ENCODE data around the gene UHMK1.
"Not testable (repeated sequence)": the region's sequence is repeated elsewhere in the genome, so short reads cannot be mapped to it uniquely, and the experiment has no call there.

The UHMK1 gene

GRCh38 chr1:162497723-162498495, at the start of gene UHMK1:
UHMK1 (plus strand) TSS chr1:162497818; CDS start chr1:162498001, 183 bp downstream.
- DNase-seq: peak; percentile 83

GRCh38 chr1:162454361-162454760, 43.3 kb upstream of the UHMK1 start:
- not testable (repeated sequence) for DNase-seq

GRCh38 chr1:162456323-162456722, 41.3 kb upstream of the UHMK1 start:
- no peak for DNase-seq

- DNase-seq: no peak
These were observed 39.4 kb upstream of the UHMK1 start for GRCh38 chr1:162458236-162458635.

- DNase-seq: not testable (repeated sequence)
These were observed 35.2 kb upstream of the UHMK1 start for GRCh38 chr1:162462425-162462824.

- no peak for DNase-seq
These were observed 34.6 kb upstream of the UHMK1 start for GRCh38 chr1:162463021-162463420.

GRCh38 chr1:162466797-162467196, 30.8 kb upstream of the UHMK1 start:
- no peak for DNase-seq

- DNase-seq: no peak
These were observed 27.4 kb upstream of the UHMK1 start for GRCh38 chr1:162470216-162470615.

GRCh38 chr1:162471290-162471853, 26.2 kb upstream of the UHMK1 start:
- no peak for DNase-seq

- DNase-seq: no peak
These were observed 22.5 kb upstream of the UHMK1 start for GRCh38 chr1:162475089-162475488.

- DNase-seq: no peak
These were observed 22.0 kb upstream of the UHMK1 start for GRCh38 chr1:162475539-162476185.

- DNase-seq: no peak
These were observed 21.0 kb upstream of the UHMK1 start for GRCh38 chr1:162476620-162477019.

- no peak for DNase-seq
These were observed 12.4 kb upstream of the UHMK1 start for GRCh38 chr1:162485236-162485635.

GRCh38 chr1:162487241-162487640, 10.4 kb upstream of the UHMK1 start:
- DNase-seq: no peak

- DNase-seq: no peak
These were observed 9.4 kb upstream of the UHMK1 start for GRCh38 chr1:162488219-162488618.

GRCh38 chr1:162495531-162496233, 1.9 kb upstream of the UHMK1 start:
- DNase-seq: not testable (repeated sequence)

GRCh38 chr1:162497104-162497722, 405 bp upstream of the UHMK1 start:
- DNase-seq: no peak

GRCh38 chr1:162498496-162498810, 835 bp downstream of the UHMK1 start:
- no peak for DNase-seq

- no peak for DNase-seq
These were observed 3.2 kb downstream of the UHMK1 start for GRCh38 chr1:162500805-162501204.

GRCh38 chr1:162502077-162502476, 4.5 kb downstream of the UHMK1 start:
- DNase-seq: no peak

- no peak for DNase-seq
These were observed 5.3 kb downstream of the UHMK1 start for GRCh38 chr1:162502928-162503327.

GRCh38 chr1:162527314-162527713, 29.7 kb downstream of the UHMK1 start:
- DNase-seq: no peak

- no peak for DNase-seq
These were observed 32.8 kb downstream of the UHMK1 start for GRCh38 chr1:162530307-162530987.

Data from NCI-H1694 (cell line).